HCT116 (cell line): ENCODE measurements around the gene ADGRD1.

ENCODE experiments used
- EGR1 ChIP-seq: IDR thresholded peaks from 2 replicates; pipeline ENCODE4 v1.6.1; 2012; ENCODE audit warnings: low read depth
- EZH2phosphoT487 ChIP-seq: fragments of 200-600 bp; IDR thresholded peaks from 2 replicates; pipeline ENCODE4 v1.6.1; 2018; ENCODE audit warnings: antibody characterized with exemption, borderline replicate concordance
- POLR2A ChIP-seq: IDR thresholded peaks from 2 replicates; pipeline ENCODE4 v1.7.0; 2011; ENCODE audit warnings: borderline replicate concordance; ENCODE audit not compliant: insufficient read depth, insufficient read length; ENCODE audit errors: extremely low read depth
- TF ChIP-seq, protein P1 (sequence below), 3 experiments: fragments of 200-600 bp in 1 of 3; sonication (generic) in 1 of 3; IDR thresholded peaks in 2 of 3; conservative IDR thresholded peaks in 1 of 3; 2 replicates each; pipeline ENCODE4 v1.5.1; 2012 to 2017; ENCODE audit warnings: low read depth in 2 of 3, low read length in 2 of 3, antibody characterized with exemption in 1 of 3, borderline replicate concordance in 1 of 3, control low read depth in 1 of 3, mild to moderate bottlenecking in 1 of 3, mixed read lengths in 1 of 3, mixed run types in 1 of 3, moderate library complexity in 1 of 3; ENCODE audit not compliant: insufficient read depth in 1 of 3

DNA sequence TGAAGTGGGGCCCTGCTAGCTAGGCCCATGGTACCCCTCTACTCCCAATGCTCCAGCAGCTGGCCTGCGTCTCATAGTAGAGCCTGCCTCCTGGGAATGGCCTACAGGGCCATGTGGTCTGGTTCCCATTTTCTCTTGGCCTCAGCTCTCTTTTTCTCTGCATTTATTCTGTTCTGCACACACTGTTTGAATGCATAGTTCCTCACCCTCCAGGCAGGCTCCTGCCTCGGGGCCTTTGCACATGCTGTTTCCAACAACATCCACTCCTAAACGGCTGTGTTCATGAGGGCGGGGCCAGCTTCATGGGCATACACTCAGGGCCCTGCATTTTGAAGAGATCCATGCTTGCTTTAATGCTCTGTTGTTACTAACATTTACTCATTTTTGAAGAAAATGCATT lies 204.0 kb downstream of the ADGRD1 start:
- TF ChIP-seq EGR1 (no peak), POLR2A (no peak), EZH2phosphoT487 (no peak)
- TF ChIP-seq, protein P1, sequence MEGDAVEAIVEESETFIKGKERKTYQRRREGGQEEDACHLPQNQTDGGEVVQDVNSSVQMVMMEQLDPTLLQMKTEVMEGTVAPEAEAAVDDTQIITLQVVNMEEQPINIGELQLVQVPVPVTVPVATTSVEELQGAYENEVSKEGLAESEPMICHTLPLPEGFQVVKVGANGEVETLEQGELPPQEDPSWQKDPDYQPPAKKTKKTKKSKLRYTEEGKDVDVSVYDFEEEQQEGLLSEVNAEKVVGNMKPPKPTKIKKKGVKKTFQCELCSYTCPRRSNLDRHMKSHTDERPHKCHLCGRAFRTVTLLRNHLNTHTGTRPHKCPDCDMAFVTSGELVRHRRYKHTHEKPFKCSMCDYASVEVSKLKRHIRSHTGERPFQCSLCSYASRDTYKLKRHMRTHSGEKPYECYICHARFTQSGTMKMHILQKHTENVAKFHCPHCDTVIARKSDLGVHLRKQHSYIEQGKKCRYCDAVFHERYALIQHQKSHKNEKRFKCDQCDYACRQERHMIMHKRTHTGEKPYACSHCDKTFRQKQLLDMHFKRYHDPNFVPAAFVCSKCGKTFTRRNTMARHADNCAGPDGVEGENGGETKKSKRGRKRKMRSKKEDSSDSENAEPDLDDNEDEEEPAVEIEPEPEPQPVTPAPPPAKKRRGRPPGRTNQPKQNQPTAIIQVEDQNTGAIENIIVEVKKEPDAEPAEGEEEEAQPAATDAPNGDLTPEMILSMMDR (IDR thresholded peaks at IDR 0.05 in 2 of 3, conservative IDR thresholded peaks at IDR 0.05 in 1 of 3; ENCODE audit: borderline replicate concordance in 1 of 3, insufficient read depth in 1 of 3, low read depth in 2 of 3, low read length in 2 of 3) = no peak
